ENCODE results near the gene RAP1B.
A peak's percentile ranks its signal among the peaks of the same experiment; 100 is the strongest.

The RAP1B gene

DNA sequence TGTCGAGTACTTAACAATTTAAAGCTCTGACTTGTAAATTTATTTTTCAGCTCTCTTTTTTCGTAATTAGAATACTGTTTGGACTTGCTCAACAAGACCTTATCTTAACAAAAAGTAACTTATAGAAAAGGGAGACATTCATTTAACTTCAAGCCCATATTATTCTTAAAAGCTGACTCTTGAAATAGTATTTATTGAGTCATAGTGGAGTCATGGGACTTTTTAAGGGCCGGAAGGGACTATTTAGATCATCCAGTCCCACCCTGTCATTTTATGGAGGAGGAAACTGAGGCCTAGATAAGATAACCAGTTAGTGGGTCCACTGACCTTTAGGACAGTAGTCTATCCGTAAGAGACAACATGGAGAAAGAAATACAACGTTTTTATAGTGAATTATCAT is 1.5 kb downstream of the RAP1B start:
- DNase-seq, result no peak

DNA sequence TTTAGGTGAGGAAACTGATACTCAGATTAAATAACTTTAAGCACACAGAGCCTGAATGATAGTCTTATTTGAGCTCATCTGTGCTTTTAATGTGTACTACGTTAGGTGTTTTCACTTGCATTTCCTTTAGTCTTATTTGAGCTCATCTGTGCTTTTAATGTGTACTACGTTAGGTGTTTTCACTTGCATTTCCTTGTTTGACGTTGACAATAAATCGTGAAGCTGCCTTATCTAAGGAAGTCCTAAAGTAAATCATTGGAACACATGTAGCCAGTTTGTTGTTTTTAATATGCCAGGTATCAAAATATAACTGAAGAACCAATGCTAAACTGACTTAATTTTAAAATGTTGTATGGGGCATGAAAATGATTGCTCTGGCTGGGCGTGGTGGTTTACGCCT is 2.0 kb downstream of the RAP1B start:
- no peak for DNase-seq

DNA sequence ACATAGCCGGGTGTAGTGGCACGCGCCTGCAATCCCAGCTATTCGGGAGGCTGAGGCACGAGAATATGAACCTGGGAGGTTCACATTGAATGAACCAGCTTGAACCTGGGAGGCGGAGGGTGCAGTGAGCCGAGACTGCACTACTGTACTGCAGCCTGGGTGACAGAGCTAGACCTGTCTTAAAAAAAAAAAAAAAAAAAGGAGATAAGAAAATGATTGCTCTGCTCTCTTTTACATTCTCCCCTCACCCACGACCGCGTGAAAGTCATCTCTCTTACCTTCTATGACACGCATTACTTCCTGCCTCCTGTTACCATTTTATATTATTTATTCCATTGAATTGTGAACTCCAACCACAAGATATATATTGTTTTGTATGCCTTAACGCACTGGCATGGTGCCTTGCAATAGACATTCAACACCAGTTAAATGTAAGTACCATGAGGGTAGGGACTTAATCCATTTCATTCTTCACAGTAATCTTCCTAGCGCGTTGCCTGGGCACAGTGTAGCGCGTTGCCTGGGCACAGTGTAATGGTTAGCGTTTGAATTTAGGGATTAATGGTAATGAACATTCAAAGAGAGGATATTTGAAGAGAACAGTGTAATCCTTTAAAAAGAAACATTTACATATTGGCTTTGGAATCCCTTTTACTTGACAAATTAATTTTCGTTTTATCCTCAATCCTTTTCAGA is 2.7 kb downstream of the RAP1B start:
- peak; percentile 19 for DNase-seq

DNA sequence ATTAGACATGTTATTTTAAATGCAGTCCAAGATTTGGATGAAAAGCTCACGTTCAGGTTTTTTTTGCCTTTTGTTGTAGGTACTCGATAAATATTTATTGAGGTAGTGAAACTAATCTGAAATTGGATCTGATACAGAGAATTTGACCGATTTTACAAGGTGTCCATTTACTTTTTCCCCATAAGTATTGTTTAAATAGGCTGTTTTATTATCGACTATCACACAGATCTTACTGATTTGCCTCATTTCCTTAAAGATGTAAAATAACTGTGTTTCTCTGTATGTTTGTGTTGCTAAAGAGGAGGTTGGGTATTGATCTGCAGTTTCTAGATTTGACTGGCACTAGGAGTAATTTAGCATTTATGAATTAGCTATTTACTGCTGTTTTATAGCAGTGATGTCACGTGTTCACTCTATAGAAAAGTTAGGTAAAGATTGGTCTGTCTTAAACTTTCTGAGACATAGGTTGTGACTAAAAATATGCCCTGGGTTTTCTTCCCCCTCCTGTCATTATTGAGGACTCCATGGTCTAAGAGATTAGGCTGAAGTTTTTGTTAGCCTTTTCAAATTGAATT is 3.5 kb downstream of the RAP1B start:
- no peak for DNase-seq

DNA sequence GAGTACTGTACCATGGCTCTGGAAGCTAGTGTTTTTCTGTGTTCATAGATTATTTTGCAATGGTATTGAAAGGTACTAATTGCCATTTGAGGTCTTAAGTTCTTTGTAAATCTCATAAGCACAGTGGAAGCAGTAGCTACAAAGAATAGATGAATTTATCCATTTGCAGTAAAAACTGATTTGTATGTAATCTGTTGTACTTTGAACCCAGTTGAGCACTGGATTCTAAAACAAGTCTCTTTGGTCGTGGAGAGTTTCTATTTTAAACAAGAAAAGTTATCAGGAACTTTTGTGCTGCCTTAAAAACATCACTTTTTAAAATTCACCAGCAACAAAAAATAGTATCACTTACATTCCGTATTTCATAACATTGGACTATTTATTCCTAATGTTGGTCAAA is 4.1 kb downstream of the RAP1B start:
- DNase-seq, result no peak

DNA sequence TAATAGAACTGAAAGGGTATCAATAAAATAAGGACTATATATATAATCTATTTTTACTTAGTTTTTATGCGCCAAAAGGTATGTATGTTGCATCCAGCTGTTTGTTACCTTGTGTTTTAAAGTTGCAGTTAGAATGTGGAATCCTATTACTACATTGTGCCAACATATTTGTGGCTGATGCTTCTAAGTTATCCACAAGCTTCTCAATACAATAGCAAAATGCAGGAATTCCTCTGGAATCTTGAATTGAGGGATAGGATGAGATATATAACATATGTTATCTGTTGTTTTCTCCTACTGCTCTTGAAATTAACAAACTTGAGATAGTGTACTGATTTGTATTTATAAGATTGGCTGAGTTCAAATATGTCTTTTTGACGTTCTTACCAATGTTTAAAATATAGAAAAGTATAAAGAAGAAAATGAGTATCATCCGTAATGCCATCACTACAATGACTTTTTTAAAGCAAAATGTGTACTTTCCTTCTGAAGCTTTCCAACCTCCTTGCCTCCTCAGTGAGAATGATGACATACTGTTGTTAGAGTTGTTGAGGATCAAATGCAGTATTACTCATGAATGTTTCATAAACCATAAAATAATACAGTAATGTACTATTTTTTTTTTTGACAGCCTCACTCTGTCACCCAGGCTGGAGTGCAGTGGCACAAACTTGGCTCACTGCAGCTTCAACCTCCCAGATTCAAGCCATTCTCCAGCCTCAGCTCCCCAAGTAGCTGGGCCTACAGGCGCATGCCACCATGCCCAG is 6.6 kb downstream of the RAP1B start:
- no peak for DNase-seq

DNA sequence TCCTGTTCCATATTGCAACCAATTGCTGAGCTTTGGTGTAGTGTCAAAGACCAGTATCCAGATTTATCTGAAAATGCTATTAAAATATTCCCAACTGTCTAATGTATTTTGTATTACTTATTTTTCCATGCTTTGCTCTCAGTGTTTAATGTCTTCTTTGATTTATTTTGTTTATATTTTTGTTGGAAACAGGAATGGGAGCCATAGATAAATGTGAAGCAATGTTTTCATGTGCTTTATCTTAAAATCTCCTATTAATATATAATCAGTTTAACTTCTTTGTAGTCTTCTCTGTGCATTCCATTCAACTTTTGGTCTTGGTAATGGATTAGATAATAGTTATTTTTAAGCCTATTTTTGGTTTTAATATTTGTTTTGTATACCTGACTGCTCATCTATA is 8.8 kb downstream of the RAP1B start:
- no peak for DNase-seq

DNA sequence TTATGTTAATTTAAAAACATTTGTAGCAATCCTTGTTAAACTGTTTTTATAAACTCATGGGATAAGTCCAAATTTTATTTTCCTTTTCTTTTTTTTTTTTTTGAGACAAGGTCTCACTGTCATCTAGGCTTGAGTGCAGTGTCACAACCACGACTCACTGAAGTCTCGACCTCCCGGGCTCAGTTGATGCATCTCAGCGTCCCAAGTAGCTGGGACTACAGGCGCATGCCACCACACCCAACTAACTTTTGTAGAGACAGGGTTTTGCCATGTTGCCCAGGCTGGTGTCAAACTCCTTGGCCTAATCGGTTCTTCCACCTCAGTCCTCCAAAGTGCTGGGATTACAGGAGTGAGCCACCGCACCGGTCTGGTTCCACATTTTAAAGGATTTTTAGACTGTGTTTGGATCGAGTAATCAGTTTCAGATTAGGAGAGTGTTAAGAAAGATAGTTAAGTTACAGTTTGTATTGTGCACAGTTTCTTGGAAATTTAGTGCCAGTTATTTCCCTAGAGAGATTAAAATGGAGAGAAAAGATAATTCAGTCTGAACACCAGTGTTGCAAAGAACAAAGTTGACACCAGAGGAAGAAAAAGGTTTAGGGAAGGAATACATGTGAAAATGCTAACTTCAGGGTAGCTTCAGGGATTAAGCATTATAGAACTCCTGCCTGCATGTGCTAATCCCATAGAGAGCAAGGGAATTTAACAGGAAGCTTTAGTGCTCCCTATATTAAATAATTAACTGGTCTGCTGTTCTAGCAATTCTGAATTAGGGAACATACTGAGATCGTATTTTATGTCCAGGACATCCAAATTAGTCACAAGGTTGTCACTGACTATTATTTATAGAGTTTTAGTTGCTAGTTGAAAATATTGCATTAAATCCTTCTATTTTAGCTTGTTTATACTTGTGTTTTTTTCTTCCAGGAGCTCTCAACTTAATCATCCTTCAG is 10.1 kb downstream of the RAP1B start:
- no peak for DNase-seq

DNA sequence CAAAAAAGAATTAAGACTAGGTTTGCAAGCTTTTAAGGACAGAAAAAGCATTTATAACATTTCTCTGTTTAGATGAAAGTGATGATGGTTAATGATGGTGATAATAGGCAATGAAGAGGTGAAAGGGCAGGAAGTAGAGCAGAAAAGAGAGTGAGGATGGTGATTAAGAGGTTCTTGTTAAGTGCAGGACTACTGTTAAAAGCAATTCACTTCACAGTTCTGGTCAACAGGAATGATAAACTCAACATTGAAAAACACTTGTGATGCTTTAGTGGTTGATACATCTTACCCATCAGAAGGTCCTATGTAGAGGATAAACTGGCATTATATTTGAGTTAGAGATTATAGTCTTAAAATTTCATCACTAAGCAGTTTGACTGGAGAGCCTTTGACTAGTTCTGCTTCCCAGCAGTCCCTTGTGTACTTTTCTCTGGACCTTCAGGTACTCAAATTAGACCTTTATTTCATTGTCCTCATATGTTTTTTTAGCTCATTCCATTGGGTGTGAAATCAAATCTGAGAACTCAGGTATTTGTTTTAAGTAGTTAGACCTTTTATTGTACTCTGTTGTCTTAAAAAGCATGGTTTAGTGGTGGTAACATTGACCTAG is 10.9 kb downstream of the RAP1B start:
- DNase-seq, result no peak

DNA sequence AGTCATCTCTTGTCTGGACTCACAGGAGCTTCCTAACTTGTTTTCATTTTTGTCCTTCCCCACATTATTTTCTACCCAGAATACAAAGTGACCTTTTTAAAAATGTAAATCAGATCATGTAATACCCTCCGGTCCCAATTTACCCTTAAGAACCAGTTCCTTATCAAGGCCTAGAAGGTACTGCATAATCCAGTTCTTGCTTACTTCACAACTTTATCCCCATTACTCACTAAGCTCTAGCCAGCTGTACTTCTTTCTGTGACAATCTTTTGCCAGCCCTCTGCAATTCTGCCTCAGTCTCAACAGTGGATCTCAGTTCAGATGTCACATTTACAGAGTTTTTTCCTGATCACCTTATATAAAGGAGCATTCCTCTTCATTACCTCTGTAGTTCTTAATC is 11.6 kb downstream of the RAP1B start:
- DNase-seq, result no peak

DNA sequence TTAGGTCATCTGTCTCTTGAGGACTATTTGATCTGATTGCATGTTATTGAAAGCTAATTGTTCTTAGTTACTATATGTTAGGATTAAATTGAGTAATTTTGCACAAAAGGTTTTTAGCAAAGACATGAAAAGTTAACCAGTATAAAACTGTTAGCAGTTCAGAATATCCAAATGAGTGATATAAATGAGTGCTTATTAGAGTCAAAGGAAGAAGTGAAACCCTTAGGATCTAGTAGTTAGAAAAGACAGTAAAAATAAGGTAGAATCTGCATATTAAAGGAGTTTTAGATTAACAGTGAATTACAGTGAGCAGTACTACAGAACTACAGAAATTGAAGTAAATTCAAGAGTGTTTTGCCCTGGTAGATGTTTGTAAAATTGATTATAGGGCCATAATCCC is 12.4 kb downstream of the RAP1B start:
- no peak for DNase-seq

DNA sequence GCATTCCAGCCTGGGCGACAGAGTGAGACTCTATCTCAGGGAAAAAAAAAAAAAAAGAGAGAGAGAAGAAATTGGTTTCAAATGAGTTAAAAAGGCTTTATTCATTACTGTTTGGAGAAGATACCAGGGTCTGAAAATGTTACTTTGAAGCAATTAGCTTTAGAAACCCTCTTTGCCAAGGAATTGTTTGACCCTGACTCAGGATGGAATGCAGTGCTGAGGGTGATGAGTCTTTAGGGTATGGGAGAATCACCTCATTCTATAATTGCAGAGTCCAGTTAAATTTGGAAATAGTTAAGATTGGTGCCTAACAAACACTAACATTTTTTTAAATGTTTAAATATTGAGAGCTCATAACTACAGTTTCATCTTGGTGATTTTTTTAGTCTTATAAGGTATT is 13.3 kb downstream of the RAP1B start:
- no peak for DNase-seq

DNA sequence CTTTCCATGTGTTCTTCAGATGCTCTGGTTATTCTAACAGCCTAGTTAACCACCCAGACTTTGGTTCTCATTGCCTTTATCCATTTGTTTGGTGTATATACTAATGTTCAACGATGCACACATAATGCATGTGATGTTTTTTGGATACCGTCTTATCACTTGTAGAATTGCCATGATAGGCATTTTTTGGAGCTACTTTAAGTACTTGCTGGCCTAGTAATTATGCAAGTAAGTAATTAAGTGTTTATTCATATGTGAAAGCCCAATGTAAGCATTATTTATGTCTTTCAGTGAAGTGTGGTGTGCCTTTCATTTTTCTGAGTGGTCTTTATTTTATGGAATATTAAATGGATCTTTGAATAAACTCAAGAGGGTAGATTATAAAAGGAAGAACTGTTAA is 14.2 kb downstream of the RAP1B start:
- no peak for DNase-seq

DNA sequence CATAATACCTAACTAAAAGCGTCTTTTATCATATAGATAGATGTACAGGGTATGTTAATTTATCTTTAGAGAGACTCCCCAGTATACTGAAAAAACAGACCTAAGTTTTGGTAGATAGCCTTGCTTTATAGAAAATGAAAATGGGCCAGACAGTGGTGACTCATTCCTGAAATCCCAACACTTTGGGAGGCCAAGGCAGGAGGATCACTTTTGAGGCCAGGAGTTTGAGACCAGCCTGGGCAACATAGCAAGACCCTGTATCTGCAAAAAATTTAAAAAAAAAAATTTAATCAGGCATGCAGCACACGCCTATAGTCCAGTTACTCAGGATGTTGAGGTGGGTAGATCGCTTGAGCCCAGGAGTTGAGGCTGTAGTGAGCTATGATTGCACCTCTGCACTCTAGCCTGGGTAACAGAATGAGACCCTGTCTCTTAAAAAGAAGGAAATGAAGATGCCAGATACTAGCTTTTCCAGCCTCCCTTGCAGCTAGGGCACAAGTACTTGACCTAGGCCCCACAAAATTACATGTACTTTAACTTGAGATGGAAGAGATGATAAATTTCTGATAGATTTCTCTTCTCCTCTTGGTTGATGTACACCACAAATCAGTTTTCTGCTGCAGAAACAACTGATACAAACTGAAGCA is 17.1 kb downstream of the RAP1B start:
- no peak for DNase-seq

DNA sequence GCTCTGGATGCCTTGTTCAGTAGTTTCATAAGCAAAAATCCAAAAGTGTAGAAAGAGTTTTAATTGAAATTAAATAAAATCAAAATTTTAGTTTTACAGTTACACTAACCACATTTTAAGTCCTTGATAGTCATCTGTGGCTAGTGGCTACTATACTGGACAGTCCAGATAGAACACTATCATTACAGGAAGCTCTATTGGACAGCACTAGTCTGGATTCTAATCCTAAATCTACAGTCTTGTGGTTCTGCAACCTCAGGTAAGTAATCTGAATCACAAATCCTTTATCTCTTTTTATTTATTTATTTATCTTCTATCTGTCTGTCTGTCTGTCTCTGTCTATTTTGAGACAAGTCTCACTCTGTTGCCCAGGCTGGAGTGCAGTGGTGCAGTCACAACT is 18.0 kb downstream of the RAP1B start:
- no peak for DNase-seq

DNA sequence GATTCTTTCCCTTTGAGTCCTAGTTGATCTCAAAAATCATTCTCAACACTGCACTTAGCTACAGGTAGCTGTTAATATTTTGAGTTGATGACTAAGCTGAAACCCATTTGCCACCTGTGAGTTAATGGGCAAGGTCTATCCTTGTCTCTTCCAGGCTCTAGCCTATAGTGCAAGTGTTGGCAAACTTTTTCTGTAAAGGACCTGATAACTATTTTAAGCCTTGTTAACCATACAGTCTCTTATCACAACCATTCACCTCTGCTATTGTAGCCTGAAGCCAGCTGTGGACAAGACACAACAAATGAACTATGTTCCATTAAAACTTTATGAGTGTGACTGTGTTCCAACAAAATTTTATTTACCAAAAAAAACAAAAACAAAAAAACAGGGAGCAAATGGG is 19.4 kb downstream of the RAP1B start:
- no peak for DNase-seq

DNA sequence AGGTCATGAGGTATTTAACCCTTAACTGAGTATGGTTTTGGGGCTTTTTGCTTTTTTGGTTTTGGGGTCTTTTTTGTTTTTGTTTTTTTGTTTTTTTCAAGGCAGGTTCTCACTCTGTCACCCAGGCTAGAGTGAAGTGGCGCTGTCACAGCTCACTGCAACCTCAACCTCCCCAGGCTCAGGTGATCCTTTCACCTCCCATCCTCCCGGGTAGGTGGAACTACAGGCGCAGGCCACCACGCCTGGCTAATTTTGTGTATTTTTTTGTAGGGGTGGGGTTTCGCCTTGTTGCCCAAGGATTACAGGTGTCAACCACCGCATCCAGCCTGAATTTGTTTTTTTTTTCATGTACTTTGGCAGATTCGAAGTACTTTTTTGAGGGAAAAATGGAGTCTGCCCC is 19.9 kb downstream of the RAP1B start:
- DNase-seq, result no peak

DNA sequence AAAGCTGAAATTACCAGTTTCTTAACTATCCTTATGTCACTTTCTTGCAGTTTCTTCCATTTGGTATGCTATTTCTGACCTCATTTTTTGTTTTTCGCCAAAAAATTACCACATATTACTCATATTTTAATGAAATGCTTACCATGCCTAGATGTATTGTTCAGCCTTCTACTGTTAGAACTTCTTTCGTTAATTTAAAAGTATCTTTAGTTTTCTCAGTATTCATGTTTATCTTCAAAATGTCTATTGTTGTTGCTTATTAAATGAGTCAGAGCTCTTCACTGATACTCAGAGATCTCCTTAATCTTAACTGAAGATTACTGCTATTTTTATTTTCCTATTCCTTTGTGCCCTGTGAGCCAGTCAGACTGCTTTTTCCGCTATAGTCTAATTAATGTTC is 20.5 kb downstream of the RAP1B start:
- no peak for DNase-seq

DNA sequence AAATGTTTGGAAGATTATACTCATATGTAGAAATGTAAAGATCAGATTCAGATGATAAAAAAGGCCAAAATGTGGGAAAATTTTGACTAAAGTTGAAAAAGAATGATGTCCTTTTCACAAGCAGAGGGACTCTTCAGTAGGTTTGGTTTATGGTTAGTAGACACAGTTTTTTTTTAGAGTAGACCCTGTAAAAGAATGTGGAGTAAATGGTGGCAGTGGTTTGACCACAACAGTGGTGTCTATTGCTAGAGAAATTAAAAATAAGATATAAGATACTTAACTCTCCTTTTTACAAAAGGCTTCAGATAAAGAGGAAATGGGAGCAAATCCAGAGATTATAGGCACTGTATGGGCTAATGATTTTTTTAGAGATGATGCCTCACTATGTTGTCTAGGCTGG is 21.8 kb downstream of the RAP1B start:
- no peak for DNase-seq

DNA sequence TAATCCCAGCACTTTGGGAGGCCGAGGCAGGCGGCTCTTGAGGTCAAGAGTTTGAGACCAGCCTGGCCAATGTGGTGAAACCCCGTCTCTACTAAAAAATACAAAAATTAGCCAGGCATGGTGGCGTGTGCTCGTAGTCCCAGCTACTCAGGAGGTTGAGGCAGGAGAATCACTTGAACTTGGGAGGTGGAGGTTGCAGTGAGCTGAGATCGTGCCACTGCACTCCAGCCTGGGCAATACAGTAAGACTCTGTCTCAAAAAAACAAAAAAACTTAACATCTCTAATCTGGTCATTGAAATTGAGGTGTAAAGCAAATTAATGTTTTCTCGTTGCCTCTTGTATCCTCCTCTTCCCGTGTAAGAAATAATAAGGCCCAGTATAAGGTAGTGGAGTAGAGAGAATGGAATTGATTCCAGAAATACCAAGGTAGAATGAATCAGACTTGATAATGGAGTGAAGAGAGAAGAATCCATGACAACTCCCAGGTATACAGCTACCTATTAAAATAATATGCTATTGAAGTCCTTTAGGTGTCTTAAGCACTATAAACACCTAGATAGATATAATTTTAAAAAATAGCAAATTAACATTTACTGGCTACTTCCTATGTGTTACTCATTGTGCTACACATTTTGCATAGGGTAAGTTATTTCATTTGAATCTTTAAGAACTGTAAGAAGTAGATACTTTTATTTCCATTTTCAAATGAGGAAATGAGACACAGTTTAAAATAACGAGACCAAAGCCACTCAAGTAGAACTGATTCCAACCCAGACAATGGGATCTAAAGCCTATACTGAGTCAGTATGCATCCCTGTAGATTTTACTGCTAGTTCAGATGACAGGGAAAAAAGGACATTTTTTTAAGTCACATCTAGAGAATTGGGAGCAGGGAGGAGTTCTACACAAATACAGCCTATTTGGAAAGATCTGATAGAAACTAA is 23.2 kb downstream of the RAP1B start:
- no peak for DNase-seq

DNA sequence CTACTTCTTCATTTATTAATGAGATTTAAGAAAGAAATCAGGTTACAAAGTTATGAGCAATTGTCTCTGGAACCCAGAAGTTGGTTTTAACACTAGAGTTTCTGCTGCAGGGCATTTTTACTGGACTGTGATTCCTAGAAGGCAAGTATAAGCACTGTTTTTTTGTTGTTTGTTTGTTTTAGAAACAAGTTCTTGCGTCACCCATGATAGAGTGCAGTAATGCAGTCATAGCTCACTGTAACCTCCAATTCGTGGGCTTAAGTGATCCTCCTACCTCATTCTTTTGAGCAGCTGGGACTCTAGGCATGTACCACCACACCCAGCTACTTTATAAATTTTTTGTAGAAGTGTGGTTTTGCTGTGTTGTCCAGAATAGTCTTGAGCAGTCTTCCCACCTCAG is 25.6 kb downstream of the RAP1B start:
- DNase-seq, result no peak
